ENCODE data around the gene ZNF853.

Gene ZNF853

DNA sequence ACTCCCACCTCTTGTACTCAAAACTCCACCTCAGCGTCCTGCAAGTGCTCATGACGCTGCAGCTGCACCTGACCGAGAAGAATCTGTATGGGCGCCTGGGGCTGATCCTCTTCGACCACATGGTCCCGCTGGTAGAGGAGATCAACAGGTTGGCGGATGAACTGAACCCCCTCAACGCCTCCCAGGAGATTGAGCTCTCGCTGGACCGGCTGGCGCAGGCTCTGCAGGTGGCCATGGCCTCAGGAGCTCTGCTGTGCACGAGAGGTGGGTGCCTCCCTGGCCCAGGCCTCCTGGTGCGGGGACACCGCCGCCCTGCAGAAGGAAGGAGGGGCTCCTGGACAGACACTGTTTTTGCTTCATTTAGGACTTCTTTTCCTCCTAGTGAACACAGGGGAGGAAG lies 15.3 kb upstream of the ZNF853 start:
- TF ChIP-seq SIN3A (IDR thresholded peaks at IDR 0.05; ENCODE audit: borderline replicate concordance, insufficient read depth, low read length) (no peak), FOXP2 (optimal IDR thresholded peaks at IDR 0.05; ENCODE audit: borderline replicate concordance, extremely low read depth, extremely low read length, insufficient read depth) (no peak), POLR2AphosphoS5 (IDR thresholded peaks at IDR 0.05; ENCODE audit: low read depth, low read length) (no peak)

DNA sequence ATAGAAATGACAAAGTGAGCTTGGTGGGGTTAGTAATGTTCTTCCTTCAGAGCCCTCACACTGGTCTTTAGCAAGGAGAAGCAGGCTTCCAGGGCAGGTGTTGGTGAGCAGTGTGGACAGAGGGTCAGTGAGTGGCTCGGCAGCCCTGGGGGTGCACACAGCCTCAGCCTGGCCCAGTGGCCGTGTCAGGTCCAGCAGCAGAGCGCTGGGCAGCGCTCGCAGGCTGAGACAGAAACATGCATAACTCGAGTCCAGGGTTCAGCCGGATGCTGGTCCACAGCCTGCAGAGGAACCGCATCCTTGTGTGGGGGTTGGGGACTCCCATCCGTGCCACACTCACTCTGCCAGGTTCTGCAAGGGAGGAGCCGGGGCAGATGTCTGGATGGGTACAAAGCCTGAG lies 11.0 kb upstream of the ZNF853 start:
- TF ChIP-seq FOXP2 (optimal IDR thresholded peaks at IDR 0.05; ENCODE audit: borderline replicate concordance, extremely low read depth, extremely low read length, insufficient read depth) (no peak), POLR2AphosphoS5 (IDR thresholded peaks at IDR 0.05; ENCODE audit: low read depth, low read length) (no peak), TAF1 (IDR thresholded peaks at IDR 0.05; ENCODE audit: borderline replicate concordance, insufficient read depth, low read length) (no peak), SIN3A (IDR thresholded peaks at IDR 0.05; ENCODE audit: borderline replicate concordance, insufficient read depth, low read length) (no peak)
- TF ChIP-seq, protein P1, sequence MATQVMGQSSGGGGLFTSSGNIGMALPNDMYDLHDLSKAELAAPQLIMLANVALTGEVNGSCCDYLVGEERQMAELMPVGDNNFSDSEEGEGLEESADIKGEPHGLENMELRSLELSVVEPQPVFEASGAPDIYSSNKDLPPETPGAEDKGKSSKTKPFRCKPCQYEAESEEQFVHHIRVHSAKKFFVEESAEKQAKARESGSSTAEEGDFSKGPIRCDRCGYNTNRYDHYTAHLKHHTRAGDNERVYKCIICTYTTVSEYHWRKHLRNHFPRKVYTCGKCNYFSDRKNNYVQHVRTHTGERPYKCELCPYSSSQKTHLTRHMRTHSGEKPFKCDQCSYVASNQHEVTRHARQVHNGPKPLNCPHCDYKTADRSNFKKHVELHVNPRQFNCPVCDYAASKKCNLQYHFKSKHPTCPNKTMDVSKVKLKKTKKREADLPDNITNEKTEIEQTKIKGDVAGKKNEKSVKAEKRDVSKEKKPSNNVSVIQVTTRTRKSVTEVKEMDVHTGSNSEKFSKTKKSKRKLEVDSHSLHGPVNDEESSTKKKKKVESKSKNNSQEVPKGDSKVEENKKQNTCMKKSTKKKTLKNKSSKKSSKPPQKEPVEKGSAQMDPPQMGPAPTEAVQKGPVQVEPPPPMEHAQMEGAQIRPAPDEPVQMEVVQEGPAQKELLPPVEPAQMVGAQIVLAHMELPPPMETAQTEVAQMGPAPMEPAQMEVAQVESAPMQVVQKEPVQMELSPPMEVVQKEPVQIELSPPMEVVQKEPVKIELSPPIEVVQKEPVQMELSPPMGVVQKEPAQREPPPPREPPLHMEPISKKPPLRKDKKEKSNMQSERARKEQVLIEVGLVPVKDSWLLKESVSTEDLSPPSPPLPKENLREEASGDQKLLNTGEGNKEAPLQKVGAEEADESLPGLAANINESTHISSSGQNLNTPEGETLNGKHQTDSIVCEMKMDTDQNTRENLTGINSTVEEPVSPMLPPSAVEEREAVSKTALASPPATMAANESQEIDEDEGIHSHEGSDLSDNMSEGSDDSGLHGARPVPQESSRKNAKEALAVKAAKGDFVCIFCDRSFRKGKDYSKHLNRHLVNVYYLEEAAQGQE (IDR thresholded peaks at IDR 0.05; ENCODE audit: insufficient read depth in 1 of 2, low read depth in 2 of 2, low read length in 2 of 2): no peak

DNA sequence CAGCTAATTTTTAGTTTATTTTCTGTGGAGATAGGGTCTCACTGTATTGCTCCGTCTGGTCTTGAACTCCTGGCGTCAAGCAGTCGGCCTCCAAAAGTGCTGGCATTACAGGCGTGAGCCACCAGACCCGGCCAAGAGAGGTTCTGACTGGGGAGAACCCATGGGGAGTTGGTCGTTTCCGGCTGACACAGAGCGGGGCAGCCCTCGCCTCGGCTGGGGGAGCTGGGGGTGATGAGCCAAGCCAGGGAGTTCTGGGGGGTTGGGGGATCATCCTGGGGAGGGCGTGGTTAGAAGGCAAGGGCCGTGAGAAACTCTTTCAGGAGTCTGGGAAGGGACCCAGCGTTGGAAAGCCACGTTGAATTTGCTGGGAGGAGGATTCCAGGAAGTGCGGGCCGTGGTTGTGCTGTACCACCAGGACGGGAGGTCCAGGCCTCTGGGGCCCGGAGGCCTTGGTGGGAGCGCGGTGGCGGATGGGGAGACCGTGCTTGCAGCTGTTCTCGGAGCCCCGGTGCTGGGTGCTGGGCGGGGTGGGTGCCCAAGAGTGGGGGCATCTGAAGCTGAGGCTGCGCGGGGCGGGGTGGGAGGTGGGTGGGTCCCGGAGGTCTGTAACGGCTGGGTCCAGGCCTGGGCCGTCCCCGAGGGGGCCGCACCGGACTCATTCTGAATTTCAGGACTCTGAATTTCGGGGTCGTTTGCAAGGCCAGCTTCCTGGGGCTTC lies 8.4 kb upstream of the ZNF853 start:
- no peak for TF ChIP-seq TAF1 (IDR thresholded peaks at IDR 0.05; ENCODE audit: borderline replicate concordance, insufficient read depth, low read length)
- no peak for TF ChIP-seq SIN3A (IDR thresholded peaks at IDR 0.05; ENCODE audit: borderline replicate concordance, insufficient read depth, low read length)
- TF ChIP-seq POLR2AphosphoS5 (IDR thresholded peaks at IDR 0.05; ENCODE audit: low read depth, low read length): no peak
- TF ChIP-seq, protein P1 (IDR thresholded peaks at IDR 0.05; ENCODE audit: insufficient read depth in 1 of 2, low read depth in 2 of 2, low read length in 2 of 2): no peak
- no peak for TF ChIP-seq FOXP2 (optimal IDR thresholded peaks at IDR 0.05; ENCODE audit: borderline replicate concordance, extremely low read depth, extremely low read length, insufficient read depth)

DNA sequence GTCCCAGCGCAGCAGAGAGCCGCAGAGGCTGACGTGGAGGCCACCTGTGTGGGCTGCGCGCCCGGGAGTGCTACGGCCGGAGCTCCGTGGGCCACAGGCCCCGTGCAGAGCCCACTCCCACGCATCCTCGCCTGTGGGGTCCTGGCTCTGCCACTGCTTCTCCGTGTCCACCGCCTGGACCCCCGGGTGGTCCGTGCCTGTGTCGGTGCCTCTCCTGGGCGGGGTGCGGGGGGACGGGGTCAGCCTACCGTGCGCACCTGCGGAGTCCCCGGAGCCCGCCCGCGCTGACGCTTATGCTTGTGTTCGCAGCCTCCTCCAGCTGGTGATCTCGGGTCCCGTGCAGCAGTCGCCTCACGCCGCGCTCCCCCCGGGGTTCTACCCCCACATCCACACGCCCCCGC lies 7.8 kb upstream of the ZNF853 start:
- TF ChIP-seq POLR2AphosphoS5 (IDR thresholded peaks at IDR 0.05; ENCODE audit: low read depth, low read length) (no peak), TAF1 (IDR thresholded peaks at IDR 0.05; ENCODE audit: borderline replicate concordance, insufficient read depth, low read length) (no peak), SIN3A (IDR thresholded peaks at IDR 0.05; ENCODE audit: borderline replicate concordance, insufficient read depth, low read length) (no peak), FOXP2 (optimal IDR thresholded peaks at IDR 0.05; ENCODE audit: borderline replicate concordance, extremely low read depth, extremely low read length, insufficient read depth) (no peak)
- TF ChIP-seq, protein P1 (IDR thresholded peaks at IDR 0.05; ENCODE audit: insufficient read depth in 1 of 2, low read depth in 2 of 2, low read length in 2 of 2): no peak

DNA sequence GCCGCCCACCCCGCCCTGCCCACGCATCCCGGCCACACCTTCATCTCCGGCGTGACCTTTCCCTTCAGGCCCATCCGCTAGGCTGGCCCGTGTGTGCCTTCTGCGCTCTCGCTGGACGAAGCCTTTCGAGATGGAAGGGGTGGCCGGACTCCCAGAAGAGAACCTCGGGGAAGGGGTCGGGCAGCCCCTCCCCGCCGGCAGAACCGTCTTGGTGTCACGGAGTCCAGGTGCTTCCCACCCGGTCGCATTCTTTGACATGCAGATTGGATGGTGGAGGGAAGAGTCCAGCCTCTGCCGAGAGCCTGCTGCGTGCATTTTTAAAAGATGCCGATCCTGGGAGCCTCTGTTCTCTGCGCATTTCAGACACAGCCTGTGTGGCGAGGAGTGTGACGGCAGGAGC lies 7.3 kb upstream of the ZNF853 start:
- no peak for TF ChIP-seq FOXP2 (optimal IDR thresholded peaks at IDR 0.05; ENCODE audit: borderline replicate concordance, extremely low read depth, extremely low read length, insufficient read depth)
- TF ChIP-seq, protein P1 (IDR thresholded peaks at IDR 0.05; ENCODE audit: insufficient read depth in 1 of 2, low read depth in 2 of 2, low read length in 2 of 2): no peak
- TF ChIP-seq SIN3A (IDR thresholded peaks at IDR 0.05; ENCODE audit: borderline replicate concordance, insufficient read depth, low read length): no peak
- no peak for TF ChIP-seq POLR2AphosphoS5 (IDR thresholded peaks at IDR 0.05; ENCODE audit: low read depth, low read length)
- no peak for TF ChIP-seq TAF1 (IDR thresholded peaks at IDR 0.05; ENCODE audit: borderline replicate concordance, insufficient read depth, low read length)

All from PFSK-1 (cell line).